Common myeloid progenitor, CD34-positive (primary cell): ENCODE measurements around the gene ACOXL.

ENCODE experiments used
- CTCF ChIA-PET: fragments of 350-600 bp; sonication (Branson Sonifier 250); formaldehyde crosslinking; loops from one replicate; lab custom pipeline; 2021; ENCODE audit warnings: antibody characterized with exemption; lab: Charles Lee
- POLR2A ChIA-PET: fragments of 350-600 bp; sonication (Branson Sonifier 250); formaldehyde crosslinking; loops from one replicate; lab custom pipeline; 2021; ENCODE audit warnings: antibody characterized with exemption; lab: Charles Lee
- DNase-seq, 3 donors: peaks; one replicate each; pipeline versions ENCODE4 v3.0.0 to v3.0.0-alpha.2; 2013
- H3K27ac ChIP-seq, 2 experiments: 1 replicate in 1 of 2; 2 replicates in 1 of 2; pipeline ENCODE4 v1.7.0; 2013; ENCODE audit warnings: inconsistent platforms in 2 of 2, low read length in 2 of 2, mild to moderate bottlenecking in 2 of 2, low read depth in 1 of 2, moderate library complexity in 1 of 2; ENCODE audit not compliant: severe bottlenecking in 2 of 2, insufficient read depth in 1 of 2, poor library complexity in 1 of 2
- H3K27me3 ChIP-seq, 5 experiments: replicated peaks in 2 of 5; 1 replicate in 3 of 5; 2 replicates in 2 of 5; pipeline versions ENCODE4 v1.6.1 to v1.7.0; 2013; ENCODE audit warnings: low read length in 4 of 5, mild to moderate bottlenecking in 2 of 5, moderate library complexity in 2 of 5, inconsistent platforms in 1 of 5; ENCODE audit not compliant: insufficient read depth in 5 of 5, control insufficient read depth in 4 of 5
- H3K36me3 ChIP-seq, 4 experiments: 1 replicate in 2 of 4; 2 replicates in 2 of 4; pipeline versions ENCODE4 v1.6.1 to v1.7.0; 2013; ENCODE audit warnings: low read length in 3 of 4, control low read depth in 1 of 4, mild to moderate bottlenecking in 1 of 4; ENCODE audit not compliant: control insufficient read depth in 4 of 4, insufficient read depth in 4 of 4
- H3K4me1 ChIP-seq, 4 experiments: 1 replicate in 3 of 4; 2 replicates in 1 of 4; pipeline versions ENCODE4 v1.6.1 to v1.7.1; 2013; ENCODE audit warnings: low read length in 3 of 4, mild to moderate bottlenecking in 3 of 4, control low read depth in 1 of 4, inconsistent platforms in 1 of 4, moderate library complexity in 1 of 4; ENCODE audit not compliant: control insufficient read depth in 4 of 4, insufficient read depth in 4 of 4; ENCODE audit errors: control extremely low read depth in 1 of 4
- H3K4me3 ChIP-seq, 7 experiments: 1 replicate in 4 of 7; 2 replicates in 3 of 7; pipeline versions ENCODE4 v1.5.1 to v1.7.0; 2013; ENCODE audit warnings: mild to moderate bottlenecking in 7 of 7, low read length in 6 of 7, moderate library complexity in 6 of 7, inconsistent platforms in 2 of 7, low read depth in 2 of 7, control low read depth in 1 of 7; ENCODE audit not compliant: insufficient read depth in 4 of 7, control insufficient read depth in 1 of 7; ENCODE audit errors: extremely low read depth in 1 of 7
- H3K9me3 ChIP-seq, 5 experiments: 1 replicate in 4 of 5; 2 replicates in 1 of 5; pipeline versions ENCODE4 v1.6.1 to v1.7.1; 2013; ENCODE audit warnings: low read length in 4 of 5, mild to moderate bottlenecking in 2 of 5, inconsistent platforms in 1 of 5, low read depth in 1 of 5, moderate library complexity in 1 of 5; ENCODE audit not compliant: control insufficient read depth in 4 of 5, insufficient read depth in 2 of 5; ENCODE audit errors: control extremely low read depth in 1 of 5
- WGBS: methylation state at CpG from one replicate; pipeline ENCODE4 v1.1.5; 2013; ENCODE audit not compliant: insufficient coverage; 5-methylcytosine and 5-hydroxymethylcytosine counted together

The ACOXL gene

DNA sequence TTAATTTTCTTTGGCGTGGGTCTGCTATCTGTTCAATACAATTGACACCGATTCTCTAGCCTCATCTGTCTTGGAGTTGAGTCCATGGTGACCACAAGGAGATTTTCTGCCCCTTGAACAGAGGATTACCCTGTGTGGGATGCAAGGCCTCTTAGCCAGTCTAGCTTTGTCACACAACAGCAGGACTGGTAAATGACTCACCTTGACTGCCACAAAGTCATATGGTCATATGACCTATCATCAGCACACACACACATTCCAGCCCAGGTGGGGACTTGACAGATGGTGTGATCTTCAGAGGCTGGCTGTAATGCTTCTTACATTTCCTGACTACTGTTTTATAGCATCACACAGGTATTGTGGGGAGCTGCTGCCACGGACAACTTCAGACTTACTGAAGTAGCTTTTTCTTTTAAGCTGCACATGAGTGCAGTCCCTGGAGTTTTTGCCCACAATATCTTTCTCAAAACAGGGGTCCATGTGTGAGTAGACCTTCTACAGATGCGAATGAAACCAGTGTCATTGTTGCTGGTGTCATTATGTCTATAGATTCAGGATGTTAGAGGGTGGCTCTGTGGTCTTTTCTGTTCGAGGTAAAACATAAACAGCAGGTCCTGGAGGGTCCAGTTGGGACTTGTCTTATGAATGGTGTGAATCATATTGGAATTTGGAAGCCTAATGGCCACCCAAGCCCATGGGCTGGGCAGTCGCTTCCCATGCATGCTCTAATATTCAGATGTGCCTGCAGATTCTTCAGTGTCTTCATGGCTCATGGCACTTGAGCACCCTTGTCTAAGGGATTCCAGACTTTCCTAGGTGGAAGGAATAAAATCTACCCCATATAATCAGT is 18.6 kb upstream of the ACOXL start:
- POLR2A ChIA-PET: no interaction called here

DNA sequence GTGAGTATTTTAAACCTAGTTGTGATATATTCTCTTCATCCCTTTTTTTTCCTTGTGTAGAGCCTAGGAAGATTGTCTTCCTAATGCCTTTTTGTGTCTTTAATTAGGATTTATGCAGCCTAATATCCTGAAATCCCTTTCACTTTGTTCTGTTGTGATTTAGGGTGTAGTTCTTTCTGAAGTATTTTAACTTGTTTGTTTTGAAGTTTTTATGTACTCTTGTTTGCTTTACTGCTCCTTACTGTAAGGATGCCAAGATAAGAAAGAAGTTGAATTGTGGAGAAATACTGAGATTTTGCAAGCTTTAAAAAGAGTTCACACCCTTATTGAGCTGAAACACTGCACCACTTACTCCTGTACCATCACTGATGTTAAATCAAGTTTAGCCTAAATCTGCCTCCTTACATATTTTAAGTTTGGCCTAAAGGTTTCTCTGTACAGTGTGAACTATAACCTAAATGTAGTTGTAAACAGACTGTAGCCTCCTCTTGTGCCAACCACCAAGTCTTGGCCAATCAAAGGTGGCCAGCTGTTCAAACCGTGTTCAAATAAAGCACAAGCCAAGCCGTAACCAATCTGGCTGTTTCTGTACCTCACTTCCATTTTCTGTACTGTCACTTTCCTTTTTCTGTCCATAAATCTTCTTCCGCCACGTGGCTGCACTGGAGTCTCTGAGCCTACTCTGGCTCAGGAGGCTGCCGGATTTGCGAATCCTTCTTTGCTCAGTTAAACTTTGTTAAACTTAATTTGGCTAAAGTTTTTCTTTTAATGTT is 17.7 kb upstream of the ACOXL start:
- peaks cover 0 to 3% (median 0%) of the 10 kb centered on the region in 4 experiments for H3K4me1 ChIP-seq
- DNase-seq: peak in 2 of 3 donors; percentile 54 to 71
- H3K4me3 ChIP-seq: peak overlapping the region in 1 of 7 experiments; percentile 10
- WGBS: 11% methylated on average over 4 of the region's 6 CpGs
- H3K36me3 ChIP-seq: no peaks in the 10 kb centered on the region
- H3K27ac ChIP-seq: no peak overlapping the region
- no peaks in the 10 kb centered on the region for H3K9me3 ChIP-seq
- ChIA-PET POLR2A (no interaction called here), CTCF (no interaction called here)
- H3K27me3 ChIP-seq: no peaks in the 10 kb centered on the region

More for the DNA sequence above, 18.6 kb upstream of the ACOXL start:
- peaks cover 0 to 3% (median 1%) of the 10 kb centered on the region in 4 experiments for H3K4me1 ChIP-seq
- no peaks in the 10 kb centered on the region for H3K27me3 ChIP-seq
- no peak overlapping the region for H3K27ac ChIP-seq
- no peaks in the 10 kb centered on the region for H3K36me3 ChIP-seq
- peak in 1 of 3 donors; percentile 14 for DNase-seq
- no peaks in the 10 kb centered on the region for H3K9me3 ChIP-seq
- no peak overlapping the region for H3K4me3 ChIP-seq
- CTCF ChIA-PET: no interaction called here
- WGBS: 100% methylated on average over 5 of the region's 6 CpGs

DNA sequence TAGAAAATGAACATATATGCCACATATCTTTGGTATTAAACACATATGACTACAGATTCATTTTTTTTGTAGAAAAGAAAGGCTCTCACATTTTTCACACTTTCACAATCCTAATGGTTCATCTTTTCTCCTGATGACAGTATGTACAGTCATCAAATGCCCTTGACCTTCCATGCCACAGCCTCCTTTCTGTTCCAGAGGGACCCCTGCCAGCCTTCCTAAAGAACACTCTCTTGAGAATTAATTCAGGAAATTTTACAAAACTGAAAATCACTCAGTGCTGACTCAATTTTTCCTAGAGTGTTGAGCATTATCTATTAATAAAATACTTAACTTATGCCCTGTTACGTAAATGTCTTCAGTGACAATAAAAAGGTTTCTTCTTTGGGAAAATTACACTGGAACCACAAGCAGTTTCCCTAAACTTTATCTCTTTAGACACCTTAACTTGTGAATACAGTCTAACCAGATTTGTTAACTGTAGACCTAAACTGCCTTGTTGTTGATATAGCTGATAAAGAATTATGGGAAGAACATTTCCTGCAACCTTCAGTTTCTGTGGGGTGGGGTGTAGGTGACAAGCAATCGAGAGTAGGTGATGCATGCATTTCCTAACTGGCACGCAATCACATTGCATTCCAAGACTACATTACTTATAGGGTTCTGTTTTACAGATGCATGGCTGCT is 15.3 kb upstream of the ACOXL start:
- no peaks in the 10 kb centered on the region for H3K36me3 ChIP-seq
- DNase-seq: no peak
- H3K9me3 ChIP-seq: no peaks in the 10 kb centered on the region
- POLR2A ChIA-PET: no interaction called here
- H3K4me3 ChIP-seq: no peak overlapping the region
- WGBS: 83% methylated on average over 1 of the region's 3 CpGs
- H3K4me1 ChIP-seq: peaks cover 0 to 3% (median 0%) of the 10 kb centered on the region in 4 experiments
- no peak overlapping the region for H3K27ac ChIP-seq
- CTCF ChIA-PET: interaction anchor here (0.6 kb wide), 1 partner anchor 9 kb away, joined by 3 read pairs; no protein-coding TSS in a partner anchor
- H3K27me3 ChIP-seq: no peaks in the 10 kb centered on the region

DNA sequence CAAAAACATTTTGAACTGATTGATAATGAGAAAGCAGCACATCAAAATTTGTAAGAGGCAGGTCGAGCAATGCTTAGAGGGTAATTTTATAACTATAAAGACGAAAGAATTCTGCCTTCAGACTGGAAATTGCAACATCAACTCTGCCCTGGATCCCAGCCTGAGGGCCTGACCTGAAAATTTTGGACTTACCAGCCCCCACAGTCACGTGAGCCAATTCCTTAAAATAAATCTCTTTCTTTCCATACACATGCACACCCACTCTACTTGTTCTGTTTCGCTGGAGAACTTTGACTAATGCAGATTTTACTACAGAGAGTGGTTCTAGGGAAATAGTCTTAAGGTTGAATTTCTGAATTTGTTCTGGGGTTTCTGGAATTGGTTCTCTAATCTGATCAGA is 14.6 kb upstream of the ACOXL start:
- H3K27ac ChIP-seq: no peak overlapping the region
- CTCF ChIA-PET: no interaction called here
- 100% methylated on average over 2 of the region's 4 CpGs for WGBS
- DNase-seq: no peak
- no peak overlapping the region for H3K4me3 ChIP-seq
- no peaks in the 10 kb centered on the region for H3K36me3 ChIP-seq
- peaks cover 0 to 2% (median 0%) of the 10 kb centered on the region in 5 experiments for H3K27me3 ChIP-seq
- peaks cover 0 to 3% (median 0%) of the 10 kb centered on the region in 4 experiments for H3K4me1 ChIP-seq
- H3K9me3 ChIP-seq: no peaks in the 10 kb centered on the region
- POLR2A ChIA-PET: no interaction called here

DNA sequence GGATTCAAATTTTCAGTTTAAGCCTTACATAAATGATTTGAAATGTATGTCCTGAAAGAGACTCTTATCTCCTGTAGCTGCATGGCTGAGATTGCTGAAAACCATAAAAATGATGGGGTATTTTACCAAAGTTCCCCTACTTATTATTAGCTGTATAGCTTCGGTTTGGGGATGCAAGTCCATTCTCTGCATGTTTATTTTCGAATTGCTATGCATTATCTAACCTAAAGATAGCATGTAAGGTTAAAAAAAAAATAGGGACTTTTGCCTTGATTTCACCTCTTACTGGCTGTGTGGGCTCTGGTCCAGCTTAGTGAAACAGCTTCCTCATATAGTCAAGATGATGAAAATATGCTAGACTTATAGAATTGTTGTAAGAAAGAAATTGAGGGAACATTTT is 14.0 kb upstream of the ACOXL start:
- Histone ChIP-seq H3K4me3 (no peak overlapping the region), H3K9me3 (no peaks in the 10 kb centered on the region), H3K4me1 (peaks cover 0 to 3% (median 0%) of the 10 kb centered on the region in 4 experiments), H3K27ac (no peak overlapping the region), H3K27me3 (peaks cover 0 to 2% (median 0%) of the 10 kb centered on the region in 5 experiments), H3K36me3 (no peaks in the 10 kb centered on the region)
- ChIA-PET POLR2A (no interaction called here), CTCF (no interaction called here)
- WGBS: no CpG with 5 or more reads among the region's 2 CpGs
- DNase-seq: no peak

DNA sequence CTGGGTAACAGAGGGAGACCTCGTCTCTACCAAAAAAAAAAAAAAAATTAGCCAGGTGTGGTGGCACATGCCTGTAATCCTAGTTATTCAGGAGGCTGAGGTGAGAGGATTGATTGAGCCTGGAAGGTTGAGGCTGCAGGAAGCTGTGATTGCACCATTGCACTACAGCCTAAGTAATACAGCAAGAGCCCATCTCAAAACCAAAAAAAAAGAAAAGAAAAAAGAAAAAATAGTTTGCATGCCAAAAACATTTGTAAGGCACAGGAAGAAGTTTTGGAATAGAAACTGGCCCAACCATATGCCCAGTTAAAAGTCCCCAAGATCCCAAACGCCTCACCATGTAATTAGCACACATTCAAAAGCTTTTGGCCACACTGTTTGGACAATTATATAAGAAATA is 13.4 kb upstream of the ACOXL start:
- Histone ChIP-seq H3K4me1 (peaks cover 0 to 3% (median 0%) of the 10 kb centered on the region in 4 experiments), H3K9me3 (no peaks in the 10 kb centered on the region), H3K36me3 (no peaks in the 10 kb centered on the region), H3K27me3 (peaks cover 0 to 3% (median 0%) of the 10 kb centered on the region in 5 experiments), H3K27ac (no peak overlapping the region), H3K4me3 (no peak overlapping the region)
- no peak for DNase-seq
- ChIA-PET CTCF (interaction anchor here (0.6 to 1.5 kb wide), 2 partner anchors 36 to 1167 kb away, joined by 3 to 8 read pairs; no protein-coding TSS in a partner anchor), POLR2A (no interaction called here)
- WGBS: 100% methylated on average over 1 of the region's 2 CpGs
